Activated CD8-positive, alpha-beta T cell treated with anti-CD3 and anti-CD28 coated beads for 36 hours (primary cell): ENCODE measurements around the gene LRFN5. TPM values are rescaled to one million over a fixed set of nuclear protein-coding genes. Genes with fewer than 3 reads are reported as not detected.
"Not testable (repeated sequence)": the region's sequence is repeated elsewhere in the genome, so short reads cannot be mapped to it uniquely, and the experiment has no call there.

ENCODE experiments used
- ATAC-seq: fragments of 200-7000 bp; cut with Tn5 transposase; one replicate; pipeline ENCODE4 v1.10.0; 2021; ENCODE audit warnings: mild to moderate bottlenecking, moderate library complexity
- CTCF ChIA-PET: fragments of 350-600 bp; sonication (Branson Sonifier 250); formaldehyde crosslinking; loops from one replicate; lab custom pipeline; 2021; ENCODE audit warnings: antibody characterized with exemption; lab: Charles Lee
- POLR2A ChIA-PET: fragments of 350-600 bp; sonication (Branson Sonifier 250); formaldehyde crosslinking; loops from one replicate; lab custom pipeline; 2021; ENCODE audit warnings: antibody characterized with exemption; lab: Charles Lee
- DNase-seq: peaks from one replicate; pipeline ENCODE4 v3.0.0-alpha.2; 2020
- H3K27ac Mint-ChIP-seq: one replicate; pipeline ENCODE4 v1.8.0; 2021; ENCODE audit warnings: mild to moderate bottlenecking, mixed read lengths
- H3K27me3 Mint-ChIP-seq: one replicate; pipeline ENCODE4 v1.8.0; 2021; ENCODE audit warnings: mixed read lengths
- H3K36me3 Mint-ChIP-seq: one replicate; pipeline ENCODE4 v1.8.0; 2021; ENCODE audit warnings: low read depth, mixed read lengths
- H3K4me1 Mint-ChIP-seq: one replicate; pipeline ENCODE4 v1.8.0; 2021; ENCODE audit warnings: low read depth, mixed read lengths
- H3K4me3 Mint-ChIP-seq: one replicate; pipeline ENCODE4 v1.8.0; 2021; ENCODE audit warnings: mild to moderate bottlenecking, moderate library complexity, mixed read lengths
- H3K9me3 Mint-ChIP-seq: one replicate; pipeline ENCODE4 v1.8.0; 2021; ENCODE audit warnings: mixed read lengths
- CTCF ChIP-seq: fragments of 200-600 bp; IDR thresholded peaks from one replicate; pipeline ENCODE4 v1.8.0; 2022; ENCODE audit warnings: antibody characterized with exemption, mild to moderate bottlenecking
- intact Hi-C: fragments of 100-400 bp; cut with micrococcal nuclease; formaldehyde crosslinking; loops from one replicate; pipeline ENCODE4 v1.10.0; 2022
- total RNA-seq, 2 experiments: library from RNA; stranded (reverse); gene quantifications; one replicate each; pipeline ENCODE4 v1.2.3, GENCODE V29; 2021

The LRFN5 gene
- total RNA-seq, 2 experiments from 2014 or later = not detected

GRCh38 chr14:41899416-41899815, 292.7 kb downstream of the LRFN5 start:
- ATAC-seq (no peak), DNase-seq (no peak)
- intact Hi-C loops = no loop called here
- TF ChIP-seq CTCF = no peak
- ChIA-PET POLR2A (no interaction called here), CTCF (no interaction called here)
- H3K27ac Mint-ChIP-seq = no peak overlapping the region
- no peaks in the 10 kb centered on the region for H3K4me1 Mint-ChIP-seq
- no peaks in the 10 kb centered on the region for H3K27me3 Mint-ChIP-seq
- H3K4me3 Mint-ChIP-seq = no peak overlapping the region
- H3K36me3 Mint-ChIP-seq = no peaks in the 10 kb centered on the region
- no peaks in the 10 kb centered on the region for H3K9me3 Mint-ChIP-seq

- no peak for TF ChIP-seq CTCF
- H3K4me1 Mint-ChIP-seq = no peaks in the 10 kb centered on the region
- no peaks in the 10 kb centered on the region for H3K9me3 Mint-ChIP-seq
- CTCF ChIA-PET = no interaction called here
- POLR2A ChIA-PET = no interaction called here
- no peaks in the 10 kb centered on the region for H3K27me3 Mint-ChIP-seq
- no peak overlapping the region for H3K27ac Mint-ChIP-seq
- no peak for DNase-seq
- H3K4me3 Mint-ChIP-seq = no peak overlapping the region
- no peak for ATAC-seq
- intact Hi-C loops = no loop called here
- H3K36me3 Mint-ChIP-seq = no peaks in the 10 kb centered on the region
Observed at GRCh38 chr14:41900644-41901043, 294.0 kb downstream of the LRFN5 start.

- no peaks in the 10 kb centered on the region for H3K9me3 Mint-ChIP-seq
- POLR2A ChIA-PET = no interaction called here
- DNase-seq (no peak), ATAC-seq (no peak)
- H3K36me3 Mint-ChIP-seq = no peaks in the 10 kb centered on the region
- no peak overlapping the region for H3K27ac Mint-ChIP-seq
- CTCF ChIA-PET = no interaction called here
- no peaks in the 10 kb centered on the region for H3K27me3 Mint-ChIP-seq
- intact Hi-C loops = no loop called here
- no peaks in the 10 kb centered on the region for H3K4me1 Mint-ChIP-seq
- no peak for TF ChIP-seq CTCF
- no peak overlapping the region for H3K4me3 Mint-ChIP-seq
Observed at GRCh38 chr14:41901089-41901488, 294.4 kb downstream of the LRFN5 start.

GRCh38 chr14:41905394-41905964, 298.8 kb downstream of the LRFN5 start:
- Mint-ChIP-seq H3K4me1 (no peaks in the 10 kb centered on the region), H3K9me3 (no peaks in the 10 kb centered on the region), H3K27me3 (no peaks in the 10 kb centered on the region), H3K27ac (no peak overlapping the region), H3K4me3 (no peak overlapping the region), H3K36me3 (no peaks in the 10 kb centered on the region)
- CTCF ChIA-PET = no interaction called here
- POLR2A ChIA-PET = no interaction called here
- ATAC-seq = no peak
- intact Hi-C loops = no loop called here
- no peak for TF ChIP-seq CTCF
- no peak for DNase-seq

GRCh38 chr14:41911155-41911554, 304.5 kb downstream of the LRFN5 start:
- H3K4me1 Mint-ChIP-seq, CTCF ChIA-PET, POLR2A ChIA-PET, H3K27me3 Mint-ChIP-seq, H3K9me3 Mint-ChIP-seq, H3K4me3 Mint-ChIP-seq, DNase-seq, intact Hi-C loops, ATAC-seq, H3K36me3 Mint-ChIP-seq, H3K27ac Mint-ChIP-seq: not testable (repeated sequence)

GRCh38 chr14:41913398-41913797, 306.7 kb downstream of the LRFN5 start:
- Mint-ChIP-seq H3K4me3 (no peak overlapping the region), H3K36me3 (no peaks in the 10 kb centered on the region), H3K27me3 (no peaks in the 10 kb centered on the region), H3K9me3 (peaks cover 4% of the 10 kb centered on the region), H3K4me1 (no peaks in the 10 kb centered on the region), H3K27ac (no peak overlapping the region)
- intact Hi-C loops = no loop called here
- CTCF ChIA-PET = no interaction called here
- no peak for TF ChIP-seq CTCF
- POLR2A ChIA-PET = no interaction called here
- ATAC-seq (no peak), DNase-seq (no peak)
